Loucy (cell line): ENCODE results near the gene TMEM117.

Source experiments
- CTCF ChIP-seq: fragments of 200-600 bp; sonication (generic); conservative IDR thresholded peaks from 2 replicates; pipeline ENCODE4 v1.5.1; 2014; ENCODE audit warnings: mild to moderate bottlenecking, antibody characterized with exemption, low read length
- EZH2phosphoT487 ChIP-seq: fragments of 200-600 bp; IDR thresholded peaks from 2 replicates; pipeline ENCODE4 v1.6.1; 2018; ENCODE audit warnings: antibody characterized with exemption, mild to moderate bottlenecking, moderate library complexity, borderline replicate concordance

GRCh38 chr12:44017216-44017615 is 181.3 kb downstream of the TMEM117 start:
- no peak for TF ChIP-seq CTCF
- no peak for TF ChIP-seq EZH2phosphoT487
